HG02938 (cell line): ENCODE results near the gene TRIM43.
"Not testable (repeated sequence)": the region's sequence is repeated elsewhere in the genome, so short reads cannot be mapped to it uniquely, and the experiment has no call there.

ENCODE experiments used
- ATAC-seq: cut with Tn5 transposase; IDR thresholded peaks from one replicate; pipeline ENCODE4 v1.9.1; 2021; ENCODE audit warnings: mild to moderate bottlenecking, moderate library complexity; ENCODE audit not compliant: unreplicated experiment

TRIM43 gene

GRCh38 chr2:95591701-95592100 is at the start of gene TRIM43:
Gene TRIM43 (plus strand): TSS chr2:95592001. CDS start chr2:95594024, 2,023 bp downstream.
- ATAC-seq = not testable (repeated sequence)

DNA sequence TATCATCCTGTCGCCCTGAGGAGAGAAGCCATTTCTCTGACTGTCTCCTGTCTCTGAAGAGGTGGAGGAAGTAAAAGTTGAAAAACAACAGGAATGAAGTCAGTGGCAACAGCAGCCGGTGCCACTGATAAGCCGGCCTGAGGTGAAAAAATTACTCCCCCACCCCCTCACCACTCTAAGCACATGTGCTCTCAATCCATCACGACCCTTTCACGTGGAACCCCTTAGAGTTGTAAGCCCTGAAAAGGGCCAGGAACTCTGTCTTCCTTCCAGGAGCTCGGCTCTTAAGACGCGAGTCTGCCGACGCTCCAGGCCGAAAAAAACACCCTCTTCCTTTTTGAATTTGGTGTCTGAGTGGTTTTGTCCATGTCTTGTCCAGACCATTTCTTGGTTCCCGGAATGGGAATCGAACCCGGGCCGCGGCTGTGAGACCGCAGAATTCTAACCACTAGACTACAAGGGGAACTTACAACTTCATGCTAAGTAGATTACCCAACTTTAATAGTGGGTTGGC is 40.7 kb upstream of the TRIM43 start:
- no peak for ATAC-seq

DNA sequence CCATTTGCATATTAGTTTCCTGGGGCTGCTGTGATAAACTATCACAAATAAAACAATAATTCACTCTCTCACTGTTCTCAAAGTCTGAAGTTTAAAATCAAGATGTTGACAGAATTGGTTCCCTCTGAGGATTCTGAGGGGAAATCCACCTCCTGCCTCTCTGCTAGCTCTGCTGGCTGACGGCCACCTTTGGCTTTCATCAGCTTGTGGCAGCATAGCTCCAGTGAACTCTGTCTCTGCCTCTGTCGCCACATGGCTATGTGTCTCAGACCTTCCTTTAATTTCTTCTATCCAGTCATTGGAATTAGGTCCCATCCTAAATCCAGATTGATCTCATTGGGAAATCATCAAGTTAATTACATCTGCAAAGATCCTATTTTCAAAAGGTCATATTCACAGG is 38.9 kb upstream of the TRIM43 start:
- ATAC-seq = no peak

- no peak for ATAC-seq
Observed at GRCh38 chr2:95569170-95569569, 22.6 kb upstream of the TRIM43 start.

GRCh38 chr2:95573866-95574265 is 17.9 kb upstream of the TRIM43 start:
- no peak for ATAC-seq

GRCh38 chr2:95574506-95574905 is 17.3 kb upstream of the TRIM43 start:
- no peak for ATAC-seq

DNA sequence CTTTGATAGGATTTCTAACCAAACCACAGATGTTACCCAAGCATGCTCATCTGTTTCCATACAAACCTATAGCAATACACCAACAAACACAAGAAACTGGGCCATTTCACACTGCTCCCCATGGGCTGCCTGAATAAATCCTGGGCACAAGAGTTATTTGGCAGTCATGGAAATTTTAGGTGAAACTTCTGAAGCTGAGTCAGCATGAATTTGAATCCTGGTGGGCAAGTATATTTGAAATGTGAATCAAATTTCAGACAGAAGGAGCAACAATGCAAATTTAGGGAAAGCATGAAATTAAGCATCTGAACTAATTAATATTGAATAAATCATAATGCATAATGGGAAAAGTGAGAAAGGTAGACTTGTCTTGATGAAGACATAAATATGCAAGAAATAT is 15.9 kb upstream of the TRIM43 start:
- ATAC-seq = no peak

DNA sequence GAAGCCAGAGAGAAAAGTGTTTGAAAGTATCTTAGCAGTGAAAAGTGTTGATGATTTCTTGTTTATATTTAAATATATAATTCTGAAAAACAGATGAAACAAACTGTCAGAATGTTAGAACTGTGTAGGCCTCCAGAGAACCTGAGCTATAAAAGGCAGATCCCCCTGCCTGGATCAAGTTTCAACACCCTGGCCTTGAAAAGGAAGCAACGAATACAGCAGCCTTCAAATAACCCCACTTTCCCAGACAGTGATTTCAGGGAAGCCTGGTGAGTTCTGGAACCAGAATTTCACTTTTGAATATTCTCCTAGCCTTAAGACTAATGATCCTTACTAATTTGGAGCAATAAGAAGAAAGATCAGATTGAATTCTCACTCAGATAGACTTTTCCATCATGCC is 13.3 kb upstream of the TRIM43 start:
- no peak for ATAC-seq

DNA sequence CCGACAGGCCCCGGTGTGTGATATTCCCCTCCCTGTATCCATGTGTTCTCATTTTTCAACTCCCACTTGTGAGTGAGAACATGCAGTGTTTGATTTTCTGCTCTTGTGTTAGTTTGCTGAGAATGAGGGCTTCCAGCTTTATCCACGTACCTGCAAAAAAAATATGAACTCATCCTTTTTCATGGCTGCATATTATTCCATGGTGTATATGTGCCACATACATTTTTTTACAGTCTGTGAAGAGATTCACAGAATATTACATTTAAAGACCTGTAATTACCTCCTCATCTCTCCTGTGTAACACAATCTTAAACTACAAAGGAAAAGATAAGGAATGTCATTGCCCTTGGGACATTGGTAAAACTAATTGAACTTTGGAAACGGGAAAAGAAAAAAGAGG is 8.3 kb upstream of the TRIM43 start:
- not testable (repeated sequence) for ATAC-seq

GRCh38 chr2:95584321-95584720 is 7.5 kb upstream of the TRIM43 start:
- not testable (repeated sequence) for ATAC-seq

- ATAC-seq = not testable (repeated sequence)
Observed at GRCh38 chr2:95589777-95590536, 1.8 kb upstream of the TRIM43 start.

GRCh38 chr2:95592973-95593372 is 1.2 kb downstream of the TRIM43 start:
- ATAC-seq = not testable (repeated sequence)

DNA sequence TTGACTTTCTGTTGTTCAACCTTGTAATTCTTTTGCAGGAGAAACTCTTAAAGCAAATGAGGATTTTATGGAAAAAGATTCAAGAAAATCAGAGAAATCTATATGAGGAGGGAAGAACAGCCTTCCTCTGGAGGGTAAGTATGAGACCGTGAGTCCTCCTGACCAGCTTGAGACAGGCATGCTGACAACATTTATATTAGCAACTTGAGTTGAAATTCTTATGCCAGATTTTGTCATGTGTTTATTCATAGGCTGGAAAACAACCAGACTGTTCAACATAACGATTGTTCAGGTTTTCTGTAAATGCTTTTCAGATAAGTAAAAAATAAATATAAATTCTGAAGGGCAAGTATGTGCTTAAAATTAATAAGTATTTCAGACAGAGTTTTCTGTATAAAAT is 3.2 kb downstream of the TRIM43 start:
- not testable (repeated sequence) for ATAC-seq

- ATAC-seq = not testable (repeated sequence)
Observed at GRCh38 chr2:95601301-95601700, 9.5 kb downstream of the TRIM43 start.

DNA sequence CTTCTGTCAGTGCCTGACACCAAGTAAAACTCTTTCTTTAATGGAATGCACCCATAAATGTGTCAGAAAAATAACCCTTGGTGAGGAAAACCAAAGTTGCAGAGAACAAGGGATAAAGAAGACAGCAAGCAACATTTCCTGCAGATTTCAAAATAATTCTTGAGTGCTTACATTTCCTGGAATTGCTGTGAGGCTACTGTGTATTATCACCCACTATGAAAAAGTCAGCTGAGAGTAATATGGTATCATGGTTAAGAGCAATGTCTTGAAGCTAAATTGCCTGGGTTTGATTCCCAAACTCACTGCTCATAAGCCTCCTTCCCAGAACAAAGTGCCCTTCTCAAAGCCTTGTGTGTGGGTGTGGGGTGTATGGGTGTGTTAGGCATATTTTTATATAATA is 10.3 kb downstream of the TRIM43 start:
- not testable (repeated sequence) for ATAC-seq

DNA sequence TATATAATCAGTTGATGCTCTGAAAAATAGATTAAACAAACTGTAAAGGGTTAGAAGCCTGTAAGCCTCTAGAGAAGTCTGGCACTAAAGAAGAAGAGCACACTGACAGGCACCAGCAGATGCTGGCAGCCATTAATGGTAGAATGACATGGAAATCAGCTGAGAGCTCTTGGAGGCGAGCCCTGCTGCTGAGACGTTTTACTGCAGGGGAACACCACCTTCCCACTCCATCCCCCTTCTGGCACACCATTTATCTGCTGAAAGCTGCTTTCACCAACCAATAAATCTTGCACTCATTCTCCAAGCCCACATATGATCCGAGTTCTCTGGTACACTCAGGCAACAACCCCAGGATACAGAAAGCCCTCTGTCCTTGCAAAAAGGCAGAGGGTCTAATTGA is 16.6 kb downstream of the TRIM43 start:
- not testable (repeated sequence) for ATAC-seq

DNA sequence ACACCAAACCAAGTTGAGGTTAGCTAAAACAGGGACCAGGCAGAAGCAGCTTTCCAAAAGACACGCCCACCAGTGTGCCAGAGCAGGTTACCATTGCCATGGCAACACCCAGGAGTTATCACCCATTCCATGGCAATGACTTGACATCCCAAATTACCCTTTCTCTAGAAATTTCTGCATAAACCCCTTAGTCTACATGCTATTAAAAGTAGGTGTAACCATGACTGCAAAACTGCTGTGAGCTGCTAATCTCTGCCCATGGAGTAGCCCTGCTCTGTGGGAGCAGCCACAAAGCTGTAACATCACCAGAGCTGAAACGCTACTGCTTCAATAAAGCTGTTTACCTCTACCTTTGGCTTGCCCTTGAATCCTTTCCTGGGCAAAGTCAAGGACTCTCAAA is 18.0 kb downstream of the TRIM43 start:
- ATAC-seq = not testable (repeated sequence)

- not testable (repeated sequence) for ATAC-seq
Observed at GRCh38 chr2:95613048-95613447, 21.2 kb downstream of the TRIM43 start.

DNA sequence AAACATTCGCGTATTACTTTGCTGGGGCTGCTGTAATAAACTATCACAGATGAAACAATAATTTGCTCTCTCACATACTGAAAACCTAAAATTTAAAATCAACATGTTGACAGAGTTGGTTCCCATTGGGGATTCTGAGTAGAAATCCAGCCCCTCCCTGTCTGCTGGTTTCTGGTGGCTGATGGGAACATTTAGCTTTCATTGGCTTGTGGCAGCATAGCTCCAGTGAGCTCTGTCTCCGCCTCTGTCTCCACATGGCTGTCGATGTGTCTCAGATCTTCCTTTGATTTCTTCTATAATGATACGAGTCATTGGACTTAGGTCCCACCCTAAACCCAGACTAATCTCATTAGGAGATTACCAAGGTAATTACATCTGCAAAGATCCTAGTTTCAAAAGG is 30.9 kb downstream of the TRIM43 start:
- not testable (repeated sequence) for ATAC-seq

- ATAC-seq = not testable (repeated sequence)
Observed at GRCh38 chr2:95630987-95631386, 39.2 kb downstream of the TRIM43 start.

DNA sequence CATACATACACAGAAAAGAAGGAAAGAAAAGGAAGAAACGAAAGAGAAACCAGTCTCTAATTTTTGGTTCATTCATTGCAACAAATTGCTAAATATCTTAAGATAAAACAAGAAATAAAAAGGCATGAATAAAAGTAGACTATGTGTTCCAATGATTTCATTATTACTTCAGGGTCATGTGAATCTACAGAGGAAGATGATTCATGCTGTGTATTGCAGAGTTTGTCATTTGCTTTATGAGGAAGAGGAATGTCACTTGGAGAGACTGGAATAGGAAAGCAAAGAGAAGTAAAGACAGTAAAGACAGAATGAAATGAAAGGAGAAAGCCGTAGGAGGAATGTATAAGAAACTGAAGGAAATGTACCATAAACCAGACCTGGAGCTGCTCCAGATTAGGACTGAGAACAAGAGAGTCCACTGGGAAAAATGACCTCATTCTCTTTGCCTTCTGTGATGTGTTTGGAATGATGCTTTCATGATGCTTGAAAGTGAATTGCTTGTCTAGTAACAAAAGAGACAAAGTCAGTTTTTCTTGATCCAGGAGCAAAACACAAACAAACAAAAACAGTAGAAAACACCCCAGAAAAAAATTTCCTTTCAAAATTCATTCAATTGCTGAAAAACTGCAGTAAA is 41.9 kb downstream of the TRIM43 start:
- not testable (repeated sequence) for ATAC-seq
